Epithelial cell of proximal tubule (primary cell): Measurements from ENCODE around the gene RPL37. TPM values are rescaled to one million over a fixed set of nuclear protein-coding genes. Genes with fewer than 3 reads are reported as not detected.

ENCODE experiments used
- DNase-seq: peaks from one replicate; pipeline ENCODE4 v3.0.0-alpha.2; 2011; ENCODE audit warnings: low read depth
- H3K4me3 ChIP-seq: 2 replicates; pipeline ENCODE4 v1.5.1; 2011; ENCODE audit warnings: low read depth, mild to moderate bottlenecking, low read length
- CTCF ChIP-seq: conservative IDR thresholded peaks from 2 replicates; pipeline ENCODE4 v1.5.1; 2012; ENCODE audit warnings: low read depth, mild to moderate bottlenecking, low read length
- total RNA-seq: library from RNA; depleted of rRNA; stranded (reverse); fragments of >200 nt; gene quantifications from 2 replicates; pipeline ENCODE4 v1.2.3, GENCODE V29; 2015

Gene RPL37
- total RNA-seq, 1 donor from 2014 or later = 301 TPM

DNA sequence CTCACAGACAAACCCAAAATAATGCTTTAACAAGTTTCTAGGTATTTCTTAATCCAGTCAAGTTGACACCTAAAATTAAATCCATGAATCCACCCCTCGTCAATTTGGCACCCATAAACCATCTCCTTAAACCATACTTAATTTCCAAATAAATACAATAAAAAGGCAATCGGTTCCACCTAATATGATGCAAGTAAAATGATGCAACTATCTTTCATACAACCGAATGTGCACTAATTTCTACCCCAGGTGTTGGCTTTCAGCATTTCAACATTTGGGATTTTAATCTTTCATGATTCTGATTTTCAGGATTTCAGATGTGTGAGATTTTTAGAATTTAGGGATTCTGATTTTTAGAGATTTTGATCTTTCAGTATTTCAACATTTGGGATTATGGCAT, 54.2 kb downstream of the RPL37 start:
- no peak overlapping the region for H3K4me3 ChIP-seq
- no peak for DNase-seq
- no peak for TF ChIP-seq CTCF

GRCh38 chr5:40780199-40780598, 54.8 kb downstream of the RPL37 start:
- DNase-seq = no peak
- no peak overlapping the region for H3K4me3 ChIP-seq
- no peak for TF ChIP-seq CTCF

- no peak for DNase-seq
- no peak overlapping the region for H3K4me3 ChIP-seq
- TF ChIP-seq CTCF = no peak
Observed at GRCh38 chr5:40779561-40779960, 55.5 kb downstream of the RPL37 start.

GRCh38 chr5:40778133-40778532, 56.9 kb downstream of the RPL37 start:
- TF ChIP-seq CTCF = no peak
- H3K4me3 ChIP-seq = no peak overlapping the region
- DNase-seq = no peak

- no peak for DNase-seq
- TF ChIP-seq CTCF = no peak
- no peak overlapping the region for H3K4me3 ChIP-seq
Observed at GRCh38 chr5:40776658-40776977, 58.4 kb downstream of the RPL37 start.

DNA sequence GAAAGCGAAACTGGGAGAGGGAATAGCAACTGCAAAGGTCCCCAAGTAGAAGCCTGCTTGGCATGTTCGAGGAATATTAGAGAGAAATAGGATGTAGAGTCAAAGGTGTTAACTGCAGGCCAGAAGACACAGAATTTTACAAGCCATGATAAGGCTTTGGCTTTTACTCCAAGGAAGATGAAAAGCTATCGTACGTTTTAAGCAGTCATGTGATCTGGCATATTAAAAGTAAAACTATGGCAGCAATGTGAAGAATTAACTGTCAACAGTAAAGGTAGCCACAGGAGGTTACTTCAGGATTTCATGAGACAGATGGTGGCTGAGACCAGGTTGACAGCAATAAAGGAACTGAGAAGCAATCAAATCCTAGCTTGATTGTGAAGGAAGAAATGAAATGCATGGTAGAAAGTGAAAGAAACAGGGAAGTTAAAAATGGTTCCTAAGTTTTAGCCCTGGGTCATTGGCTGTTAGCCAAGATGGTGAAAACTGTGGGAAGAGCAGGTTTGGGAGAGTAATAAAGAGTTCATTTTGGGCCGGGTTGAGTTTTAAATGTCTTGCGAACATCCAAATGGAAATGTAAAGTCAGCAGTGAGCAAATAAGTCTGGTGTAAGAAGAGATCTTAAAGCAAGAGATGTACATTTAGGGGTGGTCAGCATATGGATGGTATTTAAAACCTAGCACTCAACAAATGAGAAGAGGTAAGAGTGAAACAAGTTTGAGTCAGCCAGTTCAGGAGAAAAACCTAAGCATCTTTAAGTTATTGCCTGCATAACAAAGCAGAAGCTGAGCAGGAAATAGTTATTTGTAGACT, 59.0 kb downstream of the RPL37 start:
- TF ChIP-seq CTCF = no peak
- H3K4me3 ChIP-seq = no peak overlapping the region
- no peak for DNase-seq

Other genes starting within 250 kb of the RPL37 start
- gene PTGER4, start 155.3 kb downstream of the RPL37 start, total RNA-seq = 10.3 and 36.8 TPM in 2 replicates
- 7.6 and 9.8 TPM in 2 replicates for gene TTC33, start 79.3 kb downstream of the RPL37 start, total RNA-seq
- 30.5 and 38.5 TPM in 2 replicates for gene PRKAA1, start 36.8 kb downstream of the RPL37 start, total RNA-seq
- 0.43 and 0.63 TPM in 2 replicates for gene CARD6, start 6.1 kb upstream of the RPL37 start, total RNA-seq
- not detected in 2 replicates for gene C7, start 74.3 kb upstream of the RPL37 start, total RNA-seq
- not detected in 2 replicates for gene MROH2B, start 236.1 kb upstream of the RPL37 start, total RNA-seq